Mesothelial cell of epicardium (in vitro differentiated cells): Measurements from ENCODE around the gene KDM1B. TPM values are rescaled to one million over a fixed set of nuclear protein-coding genes. Genes with fewer than 3 reads are reported as not detected.

ENCODE experiments used
- DNase-seq, 2 experiments: peaks; one replicate each; pipeline ENCODE4 v3.0.0; 2021; ENCODE audit warnings: low spot score in 2 of 2; ENCODE audit not compliant: unreplicated experiment in 2 of 2
- H3K27ac Mint-ChIP-seq: 2 replicates; pipeline ENCODE4 v1.8.0; 2021; ENCODE audit warnings: mixed read lengths
- H3K27me3 Mint-ChIP-seq: 2 replicates; pipeline ENCODE4 v1.8.0; 2021; ENCODE audit warnings: low read depth, mixed read lengths
- H3K36me3 Mint-ChIP-seq: 2 replicates; pipeline ENCODE4 v1.8.0; 2021; ENCODE audit warnings: mixed read lengths
- H3K4me1 Mint-ChIP-seq: 2 replicates; pipeline ENCODE4 v1.8.0; 2021; ENCODE audit warnings: mixed read lengths
- H3K4me3 Mint-ChIP-seq: 2 replicates; pipeline ENCODE4 v1.8.0; 2021; ENCODE audit warnings: mild to moderate bottlenecking, moderate library complexity, mixed read lengths
- H3K9me3 Mint-ChIP-seq: 2 replicates; pipeline ENCODE4 v1.8.0; 2021; ENCODE audit warnings: mixed read lengths
- total RNA-seq: library from RNA; stranded (reverse); gene quantifications from 3 replicates; pipeline ENCODE4 v1.2.1, GENCODE V29; 2021
- TF ChIP-seq, protein P1 (sequence below): fragments of 200-600 bp; sonication (generic); IDR thresholded peaks from one replicate; pipeline ENCODE4 v1.5.0; 2021; ENCODE audit warnings: antibody characterized with exemption; ENCODE audit not compliant: unreplicated experiment

The KDM1B gene
- total RNA-seq, 1 donor from 2014 or later: 16.1 TPM

DNA sequence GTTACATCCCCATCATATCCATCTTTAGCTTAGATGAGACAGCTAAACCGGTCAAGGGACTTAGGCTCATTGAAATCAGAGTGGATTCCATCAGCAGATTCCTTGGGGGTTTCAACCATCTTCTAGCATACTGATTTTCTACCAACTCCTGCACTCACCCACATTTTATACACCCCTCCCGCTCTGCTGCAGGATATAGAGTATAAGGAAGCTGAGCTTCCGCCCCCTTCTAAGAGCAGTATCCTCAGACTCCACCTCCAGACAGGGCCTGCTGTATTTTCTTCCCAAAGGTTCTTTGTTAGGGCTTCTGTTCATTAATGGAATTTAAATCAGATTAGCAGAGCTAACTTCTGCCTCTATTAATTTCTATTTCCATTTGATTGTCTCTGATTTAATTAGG, 22.9 kb upstream of the KDM1B start:
- Mint-ChIP-seq H3K4me3 (no peak overlapping the region), H3K27me3 (no peaks in the 10 kb centered on the region), H3K4me1 (peaks cover 5% of the 10 kb centered on the region), H3K27ac (no peak overlapping the region), H3K36me3 (peaks cover 16% of the 10 kb centered on the region), H3K9me3 (no peaks in the 10 kb centered on the region)
- TF ChIP-seq, protein P1, sequence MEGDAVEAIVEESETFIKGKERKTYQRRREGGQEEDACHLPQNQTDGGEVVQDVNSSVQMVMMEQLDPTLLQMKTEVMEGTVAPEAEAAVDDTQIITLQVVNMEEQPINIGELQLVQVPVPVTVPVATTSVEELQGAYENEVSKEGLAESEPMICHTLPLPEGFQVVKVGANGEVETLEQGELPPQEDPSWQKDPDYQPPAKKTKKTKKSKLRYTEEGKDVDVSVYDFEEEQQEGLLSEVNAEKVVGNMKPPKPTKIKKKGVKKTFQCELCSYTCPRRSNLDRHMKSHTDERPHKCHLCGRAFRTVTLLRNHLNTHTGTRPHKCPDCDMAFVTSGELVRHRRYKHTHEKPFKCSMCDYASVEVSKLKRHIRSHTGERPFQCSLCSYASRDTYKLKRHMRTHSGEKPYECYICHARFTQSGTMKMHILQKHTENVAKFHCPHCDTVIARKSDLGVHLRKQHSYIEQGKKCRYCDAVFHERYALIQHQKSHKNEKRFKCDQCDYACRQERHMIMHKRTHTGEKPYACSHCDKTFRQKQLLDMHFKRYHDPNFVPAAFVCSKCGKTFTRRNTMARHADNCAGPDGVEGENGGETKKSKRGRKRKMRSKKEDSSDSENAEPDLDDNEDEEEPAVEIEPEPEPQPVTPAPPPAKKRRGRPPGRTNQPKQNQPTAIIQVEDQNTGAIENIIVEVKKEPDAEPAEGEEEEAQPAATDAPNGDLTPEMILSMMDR: no peak
- DNase-seq: no peak

DNA sequence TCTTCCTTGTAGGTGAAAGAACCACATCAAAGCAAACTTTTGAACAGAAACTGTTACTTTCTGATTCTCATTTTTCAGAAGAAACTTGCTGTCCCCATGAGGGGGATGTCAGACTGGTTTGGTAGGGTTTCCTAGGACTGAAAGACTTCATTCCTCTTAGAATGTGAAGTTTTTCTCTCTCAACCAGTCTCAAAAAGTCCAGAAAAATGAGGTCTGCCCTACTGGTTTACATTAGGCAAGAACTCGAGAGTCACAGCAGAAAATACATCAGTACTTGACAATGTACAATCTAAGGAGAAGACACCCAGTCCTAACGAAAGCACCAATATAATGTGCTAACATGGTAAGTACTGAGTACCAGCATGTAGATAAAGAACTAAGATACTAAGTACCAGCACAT, 20.1 kb upstream of the KDM1B start:
- H3K27me3 Mint-ChIP-seq: no peaks in the 10 kb centered on the region
- H3K27ac Mint-ChIP-seq: peak overlapping the region; percentile 73
- peaks cover 5% of the 10 kb centered on the region for H3K4me1 Mint-ChIP-seq
- H3K36me3 Mint-ChIP-seq: peaks cover 24% of the 10 kb centered on the region
- no peaks in the 10 kb centered on the region for H3K9me3 Mint-ChIP-seq
- no peak overlapping the region for H3K4me3 Mint-ChIP-seq
- DNase-seq: no peak
- TF ChIP-seq, protein P1: no peak

DNA sequence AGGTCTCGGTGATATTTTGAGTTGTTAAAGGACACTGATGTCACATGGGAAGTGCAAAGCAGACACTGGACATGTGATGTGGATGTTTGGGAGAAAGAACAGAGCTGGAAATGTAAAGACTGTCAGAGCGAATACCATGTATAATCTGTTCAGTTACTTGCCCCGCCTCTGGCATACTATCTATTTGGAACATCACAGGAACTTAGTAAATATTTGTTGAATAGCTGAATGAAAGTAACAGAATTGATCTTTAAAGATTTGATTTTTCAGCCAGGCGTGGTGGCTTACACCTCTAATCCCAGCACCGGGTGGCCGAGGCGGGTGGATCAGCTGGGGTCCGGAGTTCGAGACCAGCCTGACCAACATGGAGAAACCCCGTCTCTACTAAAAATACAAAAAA, 19.0 kb upstream of the KDM1B start:
- no peaks in the 10 kb centered on the region for H3K27me3 Mint-ChIP-seq
- H3K36me3 Mint-ChIP-seq: peaks cover 25% of the 10 kb centered on the region
- H3K4me1 Mint-ChIP-seq: peaks cover 5% of the 10 kb centered on the region
- TF ChIP-seq, protein P1: no peak
- no peaks in the 10 kb centered on the region for H3K9me3 Mint-ChIP-seq
- DNase-seq: no peak
- no peak overlapping the region for H3K4me3 Mint-ChIP-seq
- H3K27ac Mint-ChIP-seq: no peak overlapping the region

DNA sequence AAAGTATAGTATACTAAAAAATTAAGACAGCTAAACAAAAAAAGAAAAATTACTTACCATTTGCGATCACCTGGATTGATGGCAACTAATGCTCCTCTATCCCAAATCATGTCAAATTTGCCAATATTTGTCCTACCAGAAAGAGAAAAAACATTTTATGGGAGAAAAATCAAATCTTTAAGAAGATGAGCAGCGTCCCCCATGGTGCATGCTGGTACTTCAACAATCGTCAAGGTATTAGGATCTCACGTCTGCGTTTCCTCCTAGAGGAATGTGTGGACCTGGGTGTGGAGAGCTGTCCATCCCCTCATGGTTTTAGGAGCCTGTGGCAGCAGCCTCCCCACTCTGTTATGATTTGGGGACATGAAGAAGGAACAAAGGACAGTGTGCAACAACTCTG, 16.3 kb upstream of the KDM1B start:
- DNase-seq: no peak
- Mint-ChIP-seq H3K9me3 (no peaks in the 10 kb centered on the region), H3K27ac (no peak overlapping the region), H3K4me1 (peaks cover 5% of the 10 kb centered on the region), H3K4me3 (no peak overlapping the region), H3K27me3 (no peaks in the 10 kb centered on the region), H3K36me3 (peaks cover 34% of the 10 kb centered on the region)
- TF ChIP-seq, protein P1: no peak

DNA sequence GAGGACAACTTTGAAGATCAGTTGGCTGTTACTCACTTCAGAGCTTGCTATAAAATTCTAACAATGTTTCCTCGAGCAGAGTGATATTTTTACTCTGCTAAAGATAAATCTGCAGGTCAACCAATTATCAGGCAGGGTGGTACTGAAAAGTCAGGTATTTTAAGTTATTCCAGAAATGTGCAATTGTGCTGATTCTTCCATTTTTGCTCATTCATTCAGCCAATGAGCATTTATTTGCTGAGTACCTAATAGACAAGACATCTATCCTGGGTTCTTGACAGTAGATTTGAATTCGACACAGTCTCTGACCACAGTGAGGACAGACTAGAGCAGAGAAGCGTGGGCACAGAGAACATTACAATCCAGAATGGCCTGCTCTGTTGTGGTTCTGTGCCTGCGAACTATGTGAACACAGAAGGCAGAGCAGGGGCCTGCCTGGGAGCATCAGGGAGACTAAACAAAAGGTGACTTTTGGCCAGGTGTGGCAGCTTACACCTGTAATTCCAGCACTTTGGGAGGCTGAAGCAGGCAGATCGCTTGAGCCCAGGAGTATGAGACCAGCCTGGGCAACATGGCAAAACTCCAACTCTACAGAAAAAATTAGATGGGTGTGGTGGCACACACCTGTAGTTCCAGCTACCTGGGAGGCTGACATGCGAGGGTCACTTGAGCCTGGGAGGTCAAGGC, 15.1 kb upstream of the KDM1B start:
- DNase-seq: no peak
- peaks cover 2% of the 10 kb centered on the region for H3K4me1 Mint-ChIP-seq
- H3K4me3 Mint-ChIP-seq: no peak overlapping the region
- H3K9me3 Mint-ChIP-seq: no peaks in the 10 kb centered on the region
- no peaks in the 10 kb centered on the region for H3K27me3 Mint-ChIP-seq
- H3K27ac Mint-ChIP-seq: no peak overlapping the region
- H3K36me3 Mint-ChIP-seq: peaks cover 34% of the 10 kb centered on the region
- TF ChIP-seq, protein P1: no peak
